DND-41 (cell line): ENCODE measurements around the gene PARP4.

Experiments
- CTCF ChIP-seq: IDR thresholded peaks from 2 replicates; pipeline ENCODE4 v1.5.1; 2012; ENCODE audit warnings: borderline replicate concordance, low read length, moderate library complexity, mild to moderate bottlenecking; ENCODE audit not compliant: poor library complexity, severe bottlenecking; ENCODE audit errors: extremely low read depth
- EZH2 ChIP-seq: IDR thresholded peaks from 3 replicates; pipeline ENCODE4 v1.6.1; 2012; ENCODE audit warnings: borderline replicate concordance, low read depth, mild to moderate bottlenecking, moderate library complexity, low read length, inconsistent platforms; ENCODE audit not compliant: severe bottlenecking

GRCh38 chr13:24528816-24529398 is 16.3 kb upstream of the PARP4 start:
- no peak for TF ChIP-seq CTCF
- no peak for TF ChIP-seq EZH2
